ENCODE results near the gene IRF9.

IRF9 gene

DNA sequence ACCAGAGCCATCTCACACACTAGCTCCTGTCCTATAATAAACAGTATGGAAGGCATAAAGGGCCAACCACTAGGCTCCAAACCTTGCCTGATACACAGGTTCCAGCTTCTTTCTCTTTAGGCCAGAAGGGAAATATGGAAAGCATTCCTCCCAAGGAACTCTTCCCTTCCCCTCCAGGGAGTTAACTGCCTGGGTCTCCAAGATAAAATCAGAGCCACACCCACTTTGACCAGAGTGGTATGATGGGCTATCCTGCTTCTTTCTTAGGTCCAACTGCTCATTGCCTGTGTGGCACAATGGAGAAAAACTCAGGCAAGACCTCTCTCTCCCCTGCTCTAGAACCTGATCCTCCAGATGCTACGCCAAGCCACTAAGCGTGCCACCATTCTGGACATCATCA lies 46.6 kb downstream of the IRF9 start:
- H3K4me3 ChIP-seq (ENCODE audit: low read length) = no peak overlapping the region
- no peak for TF ChIP-seq ZNF274 (IDR thresholded peaks at IDR 0.05; ENCODE audit: low read depth, low read length)

GRCh38 chr14:24211311-24211710 lies 50.2 kb downstream of the IRF9 start:
- H3K4me3 ChIP-seq (ENCODE audit: low read length) = no peak overlapping the region
- no peak for TF ChIP-seq ZNF274 (IDR thresholded peaks at IDR 0.05; ENCODE audit: low read depth, low read length)

GRCh38 chr14:24212924-24213865 lies 52.1 kb downstream of the IRF9 start, which contains the start of gene CHMP4A:
Gene CHMP4A, minus strand, starts transcription at chr14:24213488. Its CDS starts 49 bp downstream, at chr14:24213439.
- H3K4me3 ChIP-seq (ENCODE audit: low read length) = peak within 1 kb of the TSS; percentile 80
- no peak for TF ChIP-seq ZNF274 (IDR thresholded peaks at IDR 0.05; ENCODE audit: low read depth, low read length)

DNA sequence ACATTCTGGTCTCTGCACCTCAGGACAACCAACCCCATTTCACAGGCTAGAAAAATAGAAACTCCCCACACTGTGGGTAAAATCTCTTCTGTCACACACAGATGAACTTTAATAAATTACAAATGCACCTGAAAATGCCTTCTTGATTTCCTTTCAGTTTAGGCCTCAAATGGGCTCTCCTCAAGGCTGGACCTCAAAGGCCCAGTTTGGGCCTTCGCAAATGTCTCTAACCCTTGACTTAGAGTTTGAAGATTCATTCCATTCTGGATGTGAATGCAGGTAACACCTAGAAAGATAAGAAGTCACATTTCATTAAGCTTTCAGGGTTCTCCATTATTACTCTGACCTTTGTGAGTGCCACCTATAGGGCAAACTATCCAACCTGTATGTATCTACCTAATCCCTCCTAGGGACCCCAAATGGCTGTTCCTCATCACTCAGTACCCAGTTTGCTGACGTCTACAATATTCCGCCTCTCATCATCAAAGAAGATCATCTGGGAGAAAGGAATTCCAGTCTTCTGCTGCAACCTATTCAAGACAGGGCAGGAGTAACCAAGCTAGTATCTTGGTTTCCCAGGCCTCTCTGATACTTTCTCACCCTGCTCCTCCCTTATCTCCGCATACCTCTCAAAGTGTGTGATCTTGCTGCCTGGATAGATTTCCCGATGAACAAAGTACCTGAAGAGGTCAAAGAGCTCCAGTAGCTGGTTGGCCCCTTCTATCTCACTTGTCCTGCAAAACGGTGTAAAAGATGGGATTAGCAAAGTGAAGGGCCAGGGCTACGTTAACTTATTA lies 53.0 kb downstream of the IRF9 start:
- H3K4me3 ChIP-seq (ENCODE audit: low read length) = peak overlapping the region; percentile 80; the same call in 1 of the 2 replicates

GRCh38 chr14:24215495-24216344 lies 54.7 kb downstream of the IRF9 start, which contains the start of gene MDP1:
Gene MDP1, minus strand, starts transcription at chr14:24216066. Its CDS starts 111 bp downstream, at chr14:24215955.
- peak within 1 kb of the TSS; percentile 72 for H3K4me3 ChIP-seq (ENCODE audit: low read length)
- no peak for TF ChIP-seq ZNF274 (IDR thresholded peaks at IDR 0.05; ENCODE audit: low read depth, low read length)

More for the DNA sequence above, 53.0 kb downstream of the IRF9 start:
- TF ChIP-seq ZNF274 (IDR thresholded peaks at IDR 0.05; ENCODE audit: low read depth, low read length) = no peak
